KMS-11 (cell line): ENCODE measurements around the gene LSR.
A peak's percentile ranks its signal among the peaks of the same experiment; 100 is the strongest.

ENCODE experiments used
- H2AFZ ChIP-seq: fragments of 200-600 bp; sonication (generic); 2 replicates; pipeline ENCODE4 v1.6.1; 2016; ENCODE audit warnings: antibody characterized with exemption, mixed run types, low read depth
- H3K27ac ChIP-seq: fragments of 200-600 bp; sonication (generic); 2 replicates; pipeline ENCODE4 v1.6.1; 2016; ENCODE audit warnings: mild to moderate bottlenecking, mixed run types
- H3K27me3 ChIP-seq: fragments of 200-600 bp; sonication (generic); 2 replicates; pipeline ENCODE4 v1.6.1; 2017; ENCODE audit warnings: mild to moderate bottlenecking, low read depth, mixed run types, moderate library complexity; ENCODE audit not compliant: insufficient read depth
- H3K36me3 ChIP-seq: fragments of 200-600 bp; sonication (generic); 2 replicates; pipeline ENCODE4 v1.6.1; 2017; ENCODE audit warnings: mild to moderate bottlenecking, mixed run types; ENCODE audit not compliant: insufficient read depth
- H3K4me1 ChIP-seq: fragments of 200-600 bp; sonication (generic); 2 replicates; pipeline ENCODE4 v1.6.1; 2016; ENCODE audit warnings: mild to moderate bottlenecking, low read depth, mixed run types; ENCODE audit not compliant: poor library complexity, severe bottlenecking
- H3K4me2 ChIP-seq: fragments of 200-600 bp; sonication (generic); 2 replicates; pipeline ENCODE4 v1.7.0; 2016; ENCODE audit warnings: mild to moderate bottlenecking, mixed run types
- H3K4me3 ChIP-seq: fragments of 200-600 bp; sonication (generic); IDR thresholded peaks from 2 replicates; pipeline ENCODE4 v1.6.1; 2017; ENCODE audit warnings: low read depth, low read length, mixed read lengths; ENCODE audit not compliant: insufficient read depth
- H3K79me2 ChIP-seq: fragments of 200-600 bp; sonication (generic); 2 replicates; pipeline ENCODE4 v1.6.1; 2016; ENCODE audit warnings: low read depth, mixed run types; ENCODE audit not compliant: insufficient read depth
- H3K9ac ChIP-seq: fragments of 200-600 bp; sonication (generic); 2 replicates; pipeline ENCODE4 v1.6.1; 2016; ENCODE audit warnings: mild to moderate bottlenecking, mixed run types
- H4K20me1 ChIP-seq: fragments of 200-600 bp; sonication (generic); 2 replicates; pipeline ENCODE4 v1.6.1; 2016; ENCODE audit warnings: mild to moderate bottlenecking, mixed run types; ENCODE audit not compliant: insufficient read depth
- CTCF ChIP-seq: fragments of 200-600 bp; sonication (generic); conservative IDR thresholded peaks from 2 replicates; pipeline ENCODE4 v1.6.1; 2017; ENCODE audit warnings: low read depth, mild to moderate bottlenecking, antibody characterized with exemption, low read length, moderate library complexity, mixed read lengths

The LSR gene

GRCh38 chr19:35266520-35267352 lies 17.9 kb downstream of the LSR start:
- Histone ChIP-seq H3K36me3 (no peaks in the 10 kb centered on the region), H3K79me2 (0 out of 2 replicates have a peak, but pooled peaks cover 10% of the 10 kb centered on the region), H3K4me2 (peak overlapping the region; percentile 74), H3K27me3 (no peaks in the 10 kb centered on the region), H3K4me3 (no peak overlapping the region), H3K27ac (peak overlapping the region; percentile 66), H2AFZ (peak overlapping the region; percentile 60), H3K4me1 (peaks cover 9% of the 10 kb centered on the region), H4K20me1 (no peaks in the 10 kb centered on the region), H3K9ac (peak overlapping the region; percentile 95)
- no peak for TF ChIP-seq CTCF

- 0 out of 2 replicates have a peak, but pooled peaks cover 10% of the 10 kb centered on the region for H3K79me2 ChIP-seq
- peak overlapping the region; percentile 66 for H3K27ac ChIP-seq
- TF ChIP-seq CTCF = no peak
- H3K9ac ChIP-seq = peak overlapping the region; percentile 95
- H3K36me3 ChIP-seq = no peaks in the 10 kb centered on the region
- H2AFZ ChIP-seq = peak overlapping the region; percentile 60
- H3K27me3 ChIP-seq = no peaks in the 10 kb centered on the region
- H4K20me1 ChIP-seq = no peaks in the 10 kb centered on the region
- H3K4me2 ChIP-seq = peak overlapping the region; percentile 74
- H3K4me3 ChIP-seq = no peak overlapping the region
- peaks cover 9% of the 10 kb centered on the region for H3K4me1 ChIP-seq
Observed at GRCh38 chr19:35267353-35267817, 18.6 kb downstream of the LSR start.

- Histone ChIP-seq H4K20me1 (no peaks in the 10 kb centered on the region), H3K36me3 (no peaks in the 10 kb centered on the region), H3K27me3 (no peaks in the 10 kb centered on the region), H3K9ac (peak overlapping the region; percentile 95), H3K79me2 (peaks cover 10% of the 10 kb centered on the region; the same call in 1 of the 2 replicates), H3K27ac (peak overlapping the region; percentile 66), H3K4me3 (no peak overlapping the region), H3K4me2 (peak overlapping the region; percentile 74), H3K4me1 (peaks cover 9% of the 10 kb centered on the region), H2AFZ (peak overlapping the region; percentile 60; the same call in 1 of the 2 replicates)
- no peak for TF ChIP-seq CTCF
Observed at GRCh38 chr19:35267818-35268535, 19.2 kb downstream of the LSR start.

GRCh38 chr19:35268536-35269437 lies 20.0 kb downstream of the LSR start, which contains the start of gene USF2:
TSS of gene USF2 (plus strand) at chr19:35268962. CDS start at chr19:35269102, 140 bp downstream.
- peaks cover 9% of the 10 kb centered on the region for H3K4me1 ChIP-seq
- H3K27ac ChIP-seq = peak within 1 kb of the TSS; percentile 74
- H3K27me3 ChIP-seq = no peaks in the 10 kb centered on the region
- H3K4me2 ChIP-seq = peak within 1 kb of the TSS; percentile 74
- H3K79me2 ChIP-seq = peaks cover 10% of the 10 kb centered on the region; the same call in 1 of the 2 replicates
- H3K36me3 ChIP-seq = no peaks in the 10 kb centered on the region
- peak within 1 kb of the TSS; percentile 95 for H3K9ac ChIP-seq
- H3K4me3 ChIP-seq = no peak within 1 kb of the TSS
- no peaks in the 10 kb centered on the region for H4K20me1 ChIP-seq
- no peak for TF ChIP-seq CTCF
- peak within 1 kb of the TSS; percentile 60; the same call in 1 of the 2 replicates for H2AFZ ChIP-seq
